HEK293 (cell line): ENCODE results near the gene CHKA.
A peak's percentile ranks its signal among the peaks of the same experiment; 100 is the strongest.

Experiments
- CTCF ChIA-PET: fragments of 350-600 bp; formaldehyde crosslinking; extraction: SDS; loops from one replicate; lab custom pipeline; 2021; ENCODE audit warnings: antibody characterized with exemption; lab: Yijun Ruan, JAX
- POLR2A ChIA-PET: fragments of 300-600 bp; formaldehyde crosslinking; extraction: SDS; loops from one replicate; lab custom pipeline; 2020; ENCODE audit warnings: antibody characterized with exemption, inconsistent platforms; lab: Yijun Ruan, JAX
- H3K27ac ChIP-seq: fragments of 200-500 bp; sonication (Bioruptor generic); 2 replicates; pipeline ENCODE4 v1.5.1; 2014; ENCODE audit warnings: low read depth, low read length, control low read depth, inconsistent platforms; ENCODE audit errors: extremely low read depth
- H3K36me3 ChIP-seq, 2 experiments: fragments of 200-500 bp in 1 of 2; sonication (Bioruptor generic) in 1 of 2; 1 replicate in 1 of 2; 2 replicates in 1 of 2; pipeline ENCODE4 v1.5.1; 2014 to 2017; ENCODE audit warnings: inconsistent platforms in 2 of 2, low read length in 2 of 2; ENCODE audit not compliant: control insufficient read depth in 2 of 2, insufficient read depth in 1 of 2
- H3K4me1 ChIP-seq: fragments of 200-500 bp; sonication (Bioruptor generic); 2 replicates; pipeline ENCODE4 v1.5.1; 2014; ENCODE audit warnings: mild to moderate bottlenecking, low read length, inconsistent platforms; ENCODE audit not compliant: control insufficient read depth, insufficient read depth
- H3K4me3 ChIP-seq: 2 replicates; pipeline ENCODE4 v1.5.1; 2011; ENCODE audit warnings: low read depth, mild to moderate bottlenecking, control low read depth, low read length, moderate library complexity
- H3K9me3 ChIP-seq: fragments of 200-500 bp; sonication (Bioruptor generic); 2 replicates; pipeline ENCODE4 v1.5.1; 2014; ENCODE audit warnings: low read depth, low read length, inconsistent platforms; ENCODE audit not compliant: control insufficient read depth, insufficient read depth
- ELK4 ChIP-seq: IDR thresholded peaks from 2 replicates; pipeline ENCODE4 v1.6.1; 2011; ENCODE audit warnings: mild to moderate bottlenecking, low read depth, low read length, borderline replicate concordance
- GLI4 ChIP-seq: fragments of 450-650 bp; formaldehyde crosslinking; IDR thresholded peaks from 2 replicates; pipeline ENCODE4 v1.5.1; 2016; ENCODE audit warnings: missing biosample characterization, missing genetic modification characterization
- HOXD13 ChIP-seq: sonication (generic); formaldehyde crosslinking; IDR thresholded peaks from 2 replicates; pipeline ENCODE4 v1.8.0; 2022; ENCODE audit warnings: missing genetic modification reagents, borderline replicate concordance
- KLF1 ChIP-seq: fragments of 450-650 bp; formaldehyde crosslinking; IDR thresholded peaks from 2 replicates; pipeline ENCODE4 v1.5.1; 2016; ENCODE audit warnings: missing biosample characterization, missing genetic modification characterization
- KLF8 ChIP-seq: fragments of 450-650 bp; formaldehyde crosslinking; IDR thresholded peaks from 2 replicates; pipeline ENCODE4 v1.5.1; 2016; ENCODE audit warnings: missing biosample characterization, missing genetic modification characterization
- OVOL3 ChIP-seq: fragments of 450-650 bp; formaldehyde crosslinking; IDR thresholded peaks from 2 replicates; pipeline ENCODE4 v1.5.1; 2016; ENCODE audit warnings: missing biosample characterization, missing genetic modification characterization
- SCRT1 ChIP-seq: fragments of 450-650 bp; formaldehyde crosslinking; IDR thresholded peaks from 2 replicates; pipeline ENCODE4 v1.5.1; 2016; ENCODE audit warnings: missing biosample characterization, missing genetic modification characterization, borderline replicate concordance
- SP2 ChIP-seq: fragments of 450-650 bp; formaldehyde crosslinking; IDR thresholded peaks from 2 replicates; pipeline ENCODE4 v1.5.1; 2016; ENCODE audit warnings: missing biosample characterization, missing genetic modification characterization
- YY2 ChIP-seq: fragments of 450-650 bp; formaldehyde crosslinking; IDR thresholded peaks from 2 replicates; pipeline ENCODE4 v1.5.1; 2016; ENCODE audit warnings: missing biosample characterization, missing genetic modification characterization
- ZBTB17 ChIP-seq: fragments of 450-650 bp; formaldehyde crosslinking; IDR thresholded peaks from 2 replicates; pipeline ENCODE4 v1.5.1; 2016; ENCODE audit warnings: missing biosample characterization, missing genetic modification characterization
- ZFHX2 ChIP-seq: fragments of 450-650 bp; formaldehyde crosslinking; conservative IDR thresholded peaks from 2 replicates; pipeline ENCODE4 v1.5.1; 2016; ENCODE audit warnings: missing biosample characterization, missing genetic modification characterization
- ZFP69B ChIP-seq: fragments of 450-650 bp; formaldehyde crosslinking; IDR thresholded peaks from 2 replicates; pipeline ENCODE4 v1.5.1; 2016; ENCODE audit warnings: missing biosample characterization, missing genetic modification characterization
- ZIC2 ChIP-seq: fragments of 450-650 bp; formaldehyde crosslinking; IDR thresholded peaks from 2 replicates; pipeline ENCODE4 v1.5.1; 2016; ENCODE audit warnings: missing biosample characterization, missing genetic modification characterization
- ZNF10 ChIP-seq: fragments of 450-650 bp; formaldehyde crosslinking; IDR thresholded peaks from 2 replicates; pipeline ENCODE4 v1.5.1; 2017; ENCODE audit warnings: missing biosample characterization, missing genetic modification characterization
- ZNF132 ChIP-seq: fragments of 450-650 bp; formaldehyde crosslinking; IDR thresholded peaks from 2 replicates; pipeline ENCODE4 v1.5.1; 2017; ENCODE audit warnings: missing biosample characterization, missing genetic modification characterization, borderline replicate concordance
- ZNF223 ChIP-seq: fragments of 450-650 bp; formaldehyde crosslinking; IDR thresholded peaks from 2 replicates; pipeline ENCODE4 v1.5.1; 2016; ENCODE audit warnings: missing biosample characterization, missing genetic modification characterization
- ZNF311 ChIP-seq: fragments of 450-650 bp; formaldehyde crosslinking; IDR thresholded peaks from 2 replicates; pipeline ENCODE4 v1.5.1; 2017; ENCODE audit warnings: missing biosample characterization, missing genetic modification characterization, borderline replicate concordance
- ZNF335 ChIP-seq: fragments of 450-650 bp; formaldehyde crosslinking; conservative IDR thresholded peaks from 2 replicates; pipeline ENCODE4 v1.5.1; 2016; ENCODE audit warnings: missing biosample characterization, missing genetic modification characterization
- ZNF530 ChIP-seq: fragments of 450-650 bp; formaldehyde crosslinking; IDR thresholded peaks from 2 replicates; pipeline ENCODE4 v1.5.1; 2016; ENCODE audit warnings: low read depth, missing biosample characterization, missing genetic modification characterization
- ZNF670 ChIP-seq: fragments of 450-650 bp; formaldehyde crosslinking; IDR thresholded peaks from 2 replicates; pipeline ENCODE4 v1.5.1; 2016; ENCODE audit warnings: missing biosample characterization, missing genetic modification characterization, low read depth

CHKA gene

GRCh38 chr11:68117853-68118470 lies 3.2 kb downstream of the CHKA start:
- H3K36me3 ChIP-seq, result peaks cover 0 to 9% of the 10 kb centered on the region in 2 experiments; a peak in 2 of 3 replicates
- no peak overlapping the region for H3K27ac ChIP-seq
- no peaks in the 10 kb centered on the region for H3K4me1 ChIP-seq
- no peak overlapping the region for H3K4me3 ChIP-seq
- POLR2A ChIA-PET, result interaction anchor here (1.3 kb wide), 1 partner anchor 10 kb away, joined by 7 read pairs; no protein-coding TSS in a partner anchor
- CTCF ChIA-PET, result no interaction called here
- no peaks in the 10 kb centered on the region for H3K9me3 ChIP-seq
- 0 out of 2 replicates have a peak, but pooled peaks have one; percentile 23 for TF ChIP-seq ZBTB17 (tag by site-specific recombination)
- TF ChIP-seq ZNF10, result no peak

- CTCF ChIA-PET, result interaction anchor here (0.5 to 0.6 kb wide), 2 partner anchors 16 to 439 kb away, joined by 3 to 4 read pairs; no protein-coding TSS in a partner anchor
- peaks cover 0 to 9% of the 10 kb centered on the region in 2 experiments; a peak in 2 of 3 replicates for H3K36me3 ChIP-seq
- H3K4me1 ChIP-seq, result no peaks in the 10 kb centered on the region
- TF ChIP-seq SP2 (tag by site-specific recombination) (no peak), SCRT1 (tag by site-specific recombination) (no peak), ZFP69B (tag by site-specific recombination) (no peak), ZNF311 (no peak), YY2 (tag by site-specific recombination) (no peak), ELK4 (no peak), ZNF132 (tag by site-specific recombination) (no peak), ZNF670 (tag by site-specific recombination) (no peak), ZNF223 (no peak), ZNF335 (tag by site-specific recombination) (no peak), KLF8 (tag by site-specific recombination) (no peak), ZFHX2 (tag by site-specific recombination) (no peak), ZIC2 (no peak), ZNF530 (tag by site-specific recombination) (no peak), HOXD13 (CRISPR knock-in tag) (no peak)
- POLR2A ChIA-PET, result no interaction called here
- no peak overlapping the region for H3K4me3 ChIP-seq
- H3K9me3 ChIP-seq, result no peaks in the 10 kb centered on the region
- no peak overlapping the region for H3K27ac ChIP-seq
Measured at GRCh38 chr11:68116974-68117373, 4.2 kb downstream of the CHKA start.

- no peaks in the 10 kb centered on the region for H3K4me1 ChIP-seq
- H3K9me3 ChIP-seq, result no peaks in the 10 kb centered on the region
- TF ChIP-seq ZNF530 (tag by site-specific recombination) (no peak), GLI4 (tag by site-specific recombination) (no peak), OVOL3 (no peak), KLF1 (tag by site-specific recombination) (peak; percentile 58; the same call in 1 of the 2 replicates)
- TF ChIP-seq, all 188 proteins: peak for 1
- POLR2A ChIA-PET, result no interaction called here
- peaks cover 0 to 9% of the 10 kb centered on the region in 2 experiments; a peak in 2 of 3 replicates for H3K36me3 ChIP-seq
- H3K4me3 ChIP-seq, result no peak overlapping the region
- H3K27ac ChIP-seq, result no peak overlapping the region
- CTCF ChIA-PET, result no interaction called here
Measured at GRCh38 chr11:68116126-68116525, 5.1 kb downstream of the CHKA start.
